ENCODE measurements around the gene MKLN1.

MKLN1 gene

DNA sequence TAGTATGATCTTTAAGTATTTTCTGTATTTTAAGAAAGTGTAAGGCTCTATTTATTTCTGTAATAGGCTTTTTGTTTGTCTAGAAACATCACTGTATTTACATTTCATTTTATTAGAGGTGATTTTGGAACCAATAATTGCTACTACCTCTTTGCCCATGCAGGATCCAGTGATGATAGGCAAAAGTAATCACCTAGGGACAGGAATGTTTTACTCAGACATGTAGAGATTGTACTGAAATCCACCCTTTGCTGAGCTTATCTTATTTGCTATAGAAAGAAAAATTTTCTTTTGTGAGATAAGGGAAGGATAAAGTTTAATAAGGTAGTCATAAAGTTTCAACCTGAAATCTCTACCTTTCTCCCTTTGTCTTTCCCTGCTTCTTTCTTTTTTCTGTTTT, 73.5 kb downstream of the MKLN1 start:
- no peaks in the 10 kb centered on the region for H3K27me3 ChIP-seq (ENCODE audit: low read length)
- TF ChIP-seq, protein P1, sequence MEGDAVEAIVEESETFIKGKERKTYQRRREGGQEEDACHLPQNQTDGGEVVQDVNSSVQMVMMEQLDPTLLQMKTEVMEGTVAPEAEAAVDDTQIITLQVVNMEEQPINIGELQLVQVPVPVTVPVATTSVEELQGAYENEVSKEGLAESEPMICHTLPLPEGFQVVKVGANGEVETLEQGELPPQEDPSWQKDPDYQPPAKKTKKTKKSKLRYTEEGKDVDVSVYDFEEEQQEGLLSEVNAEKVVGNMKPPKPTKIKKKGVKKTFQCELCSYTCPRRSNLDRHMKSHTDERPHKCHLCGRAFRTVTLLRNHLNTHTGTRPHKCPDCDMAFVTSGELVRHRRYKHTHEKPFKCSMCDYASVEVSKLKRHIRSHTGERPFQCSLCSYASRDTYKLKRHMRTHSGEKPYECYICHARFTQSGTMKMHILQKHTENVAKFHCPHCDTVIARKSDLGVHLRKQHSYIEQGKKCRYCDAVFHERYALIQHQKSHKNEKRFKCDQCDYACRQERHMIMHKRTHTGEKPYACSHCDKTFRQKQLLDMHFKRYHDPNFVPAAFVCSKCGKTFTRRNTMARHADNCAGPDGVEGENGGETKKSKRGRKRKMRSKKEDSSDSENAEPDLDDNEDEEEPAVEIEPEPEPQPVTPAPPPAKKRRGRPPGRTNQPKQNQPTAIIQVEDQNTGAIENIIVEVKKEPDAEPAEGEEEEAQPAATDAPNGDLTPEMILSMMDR (IDR thresholded peaks at IDR 0.05; ENCODE audit: insufficient read depth, low read length, poor library complexity, severe bottlenecking), result no peak
- no peak for TF ChIP-seq EZH2phosphoT487 (conservative IDR thresholded peaks at IDR 0.05; ENCODE audit: low read length)
- H2AFZ ChIP-seq (ENCODE audit: low read depth, low read length, severe bottlenecking), result no peak overlapping the region
- H3K36me3 ChIP-seq (ENCODE audit: low read length), result peaks cover 36% of the 10 kb centered on the region; the same call in 1 of the 2 replicates
- no peak overlapping the region for H3K9ac ChIP-seq (ENCODE audit: low read length)
- H3K9me2 ChIP-seq (replicated peaks; ENCODE audit: insufficient read depth, low read length), result no peaks in the 10 kb centered on the region
- H4K20me1 ChIP-seq (ENCODE audit: low read depth, low read length), result no peaks in the 10 kb centered on the region
- no peak overlapping the region for H3K4me2 ChIP-seq (ENCODE audit: low read depth, low read length, poor library complexity, severe bottlenecking)
- no peaks in the 10 kb centered on the region for H3K79me2 ChIP-seq (ENCODE audit: insufficient read depth, low read length)
- no peaks in the 10 kb centered on the region for H3K9me3 ChIP-seq (ENCODE audit: insufficient read depth, low read length)
- H3K27ac ChIP-seq (ENCODE audit: low read depth, low read length), result no peak overlapping the region
- no peak overlapping the region for H3K4me3 ChIP-seq (ENCODE audit: insufficient read depth, low read length, poor library complexity, severe bottlenecking)
- no peaks in the 10 kb centered on the region for H3F3A ChIP-seq (ENCODE audit: insufficient read depth)

DNA sequence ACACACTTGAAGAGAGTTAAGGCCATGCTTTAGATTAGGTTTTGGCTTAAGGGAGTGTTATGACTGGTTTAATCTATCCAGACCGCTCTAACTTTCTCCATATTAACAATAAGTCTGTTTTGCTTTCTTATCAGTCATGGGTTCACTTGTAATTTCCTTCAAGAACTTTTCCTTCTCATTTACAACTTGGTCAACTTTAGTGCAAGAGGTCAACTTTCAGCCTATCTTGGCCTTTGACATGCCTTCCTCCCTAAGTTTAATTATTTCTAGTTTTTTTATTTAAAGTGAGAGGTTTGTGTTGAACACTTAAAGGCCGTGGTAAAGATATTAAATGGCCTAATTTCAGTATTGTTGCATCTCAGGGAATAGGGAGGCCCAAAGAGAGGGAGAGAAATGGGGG, 75.6 kb downstream of the MKLN1 start:
- TF ChIP-seq, protein P1 (IDR thresholded peaks at IDR 0.05; ENCODE audit: insufficient read depth, low read length, poor library complexity, severe bottlenecking), result no peak
- no peak for TF ChIP-seq EZH2phosphoT487 (conservative IDR thresholded peaks at IDR 0.05; ENCODE audit: low read length)
- H3K79me2 ChIP-seq (ENCODE audit: insufficient read depth, low read length), result no peaks in the 10 kb centered on the region
- no peaks in the 10 kb centered on the region for H3K9me2 ChIP-seq (replicated peaks; ENCODE audit: insufficient read depth, low read length)
- H3K4me3 ChIP-seq (ENCODE audit: insufficient read depth, low read length, poor library complexity, severe bottlenecking), result no peak overlapping the region
- no peaks in the 10 kb centered on the region for H3F3A ChIP-seq (ENCODE audit: insufficient read depth)
- H3K9ac ChIP-seq (ENCODE audit: low read length), result no peak overlapping the region
- no peaks in the 10 kb centered on the region for H3K9me3 ChIP-seq (ENCODE audit: insufficient read depth, low read length)
- no peak overlapping the region for H2AFZ ChIP-seq (ENCODE audit: low read depth, low read length, severe bottlenecking)
- no peaks in the 10 kb centered on the region for H4K20me1 ChIP-seq (ENCODE audit: low read depth, low read length)
- no peaks in the 10 kb centered on the region for H3K27me3 ChIP-seq (ENCODE audit: low read length)
- H3K36me3 ChIP-seq (ENCODE audit: low read length), result peaks cover 32% of the 10 kb centered on the region; the same call in 1 of the 2 replicates
- H3K4me2 ChIP-seq (ENCODE audit: low read depth, low read length, poor library complexity, severe bottlenecking), result no peak overlapping the region
- H3K27ac ChIP-seq (ENCODE audit: low read depth, low read length), result no peak overlapping the region

DNA sequence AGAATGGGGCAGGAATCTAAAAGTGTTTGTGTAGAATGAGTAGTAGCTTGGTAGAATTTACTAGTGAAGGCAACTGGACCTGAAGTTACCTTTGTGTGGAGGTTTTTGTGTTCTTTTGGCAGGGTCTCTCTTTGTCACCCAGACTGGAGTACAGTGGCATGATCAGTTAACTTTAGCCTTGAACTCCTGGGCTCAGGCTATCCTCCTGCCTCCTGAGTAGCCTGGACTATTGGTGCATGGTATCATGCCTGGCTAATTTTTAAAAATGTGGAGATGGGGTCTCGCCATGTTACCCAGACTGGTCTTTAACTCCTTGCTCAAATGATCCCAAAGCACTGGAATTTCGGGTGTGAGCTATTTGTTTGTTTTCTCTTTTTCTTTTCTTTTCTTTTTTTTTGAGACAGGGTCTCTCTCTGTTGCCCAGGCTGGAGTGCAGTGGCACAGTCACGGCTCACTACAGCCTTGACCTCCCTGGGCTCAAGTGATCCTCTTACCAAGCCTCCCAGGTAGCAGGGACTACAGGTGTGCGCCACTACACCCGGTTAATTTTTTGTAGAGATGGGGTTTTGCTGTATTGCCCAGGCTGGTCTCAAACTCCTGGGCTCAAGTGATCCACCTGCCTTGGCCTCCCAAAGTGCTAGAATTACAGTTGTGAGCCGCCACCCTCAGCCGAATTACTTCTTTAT, 76.7 kb downstream of the MKLN1 start:
- H2AFZ ChIP-seq (ENCODE audit: low read depth, low read length, severe bottlenecking), result no peak overlapping the region
- H3K27ac ChIP-seq (ENCODE audit: low read depth, low read length), result no peak overlapping the region
- no peaks in the 10 kb centered on the region for H3K9me2 ChIP-seq (replicated peaks; ENCODE audit: insufficient read depth, low read length)
- no peaks in the 10 kb centered on the region for H3F3A ChIP-seq (ENCODE audit: insufficient read depth)
- H3K4me3 ChIP-seq (ENCODE audit: insufficient read depth, low read length, poor library complexity, severe bottlenecking), result no peak overlapping the region
- H3K9me3 ChIP-seq (ENCODE audit: insufficient read depth, low read length), result no peaks in the 10 kb centered on the region
- H4K20me1 ChIP-seq (ENCODE audit: low read depth, low read length), result no peaks in the 10 kb centered on the region
- H3K79me2 ChIP-seq (ENCODE audit: insufficient read depth, low read length), result no peaks in the 10 kb centered on the region
- no peak overlapping the region for H3K4me2 ChIP-seq (ENCODE audit: low read depth, low read length, poor library complexity, severe bottlenecking)
- no peak for TF ChIP-seq EZH2phosphoT487 (conservative IDR thresholded peaks at IDR 0.05; ENCODE audit: low read length)
- TF ChIP-seq, protein P1 (IDR thresholded peaks at IDR 0.05; ENCODE audit: insufficient read depth, low read length, poor library complexity, severe bottlenecking), result no peak
- H3K36me3 ChIP-seq (ENCODE audit: low read length), result peaks cover 27% of the 10 kb centered on the region; the same call in 1 of the 2 replicates
- H3K27me3 ChIP-seq (ENCODE audit: low read length), result no peaks in the 10 kb centered on the region
- H3K9ac ChIP-seq (ENCODE audit: low read length), result no peak overlapping the region

Data from SU-DHL-6 (cell line).